CD14-positive monocyte (primary cell): ENCODE results near the gene NOSIP. TPM values are rescaled to one million over a fixed set of nuclear protein-coding genes. Genes with fewer than 3 reads are reported as not detected.

Source experiments
- DNase-seq, 3 donors: peaks; one replicate each; pipeline ENCODE4 v3.0.0-alpha.2; 2011 to 2022
- H2AFZ ChIP-seq: 2 replicates; pipeline ENCODE4 v1.6.0; 2012; ENCODE audit warnings: mild to moderate bottlenecking, low read depth, low read length, inconsistent platforms; ENCODE audit not compliant: insufficient read depth, poor library complexity, severe bottlenecking
- H3K27ac ChIP-seq, 2 donors: 1 replicate in 1 of 2; 2 replicates in 1 of 2; pipeline ENCODE4 v1.5.1; 2012 to 2013; ENCODE audit warnings: low read length in 2 of 2, control low read depth in 1 of 2, inconsistent platforms in 1 of 2, low read depth in 1 of 2, mild to moderate bottlenecking in 1 of 2
- H3K27me3 ChIP-seq, 2 donors: one replicate each; pipeline versions ENCODE4 v1.6.0 to v1.6.1; 2011 to 2013; ENCODE audit warnings: low read length in 2 of 2; ENCODE audit not compliant: control insufficient read depth in 2 of 2, insufficient read depth in 2 of 2
- H3K36me3 ChIP-seq, 2 donors: replicated peaks in 1 of 2; 1 replicate in 1 of 2; 2 replicates in 1 of 2; pipeline versions ENCODE4 v1.5.1 to v1.6.1; 2012 to 2013; ENCODE audit warnings: low read length in 2 of 2, control low read depth in 1 of 2, inconsistent platforms in 1 of 2, mild to moderate bottlenecking in 1 of 2; ENCODE audit not compliant: insufficient read depth in 2 of 2, control insufficient read depth in 1 of 2
- H3K4me1 ChIP-seq, 2 donors: 1 replicate in 1 of 2; 2 replicates in 1 of 2; pipeline versions ENCODE4 v1.5.1 to v1.6.1; 2012 to 2013; ENCODE audit warnings: low read length in 2 of 2, control low read depth in 1 of 2, inconsistent platforms in 1 of 2, mild to moderate bottlenecking in 1 of 2, moderate library complexity in 1 of 2; ENCODE audit not compliant: insufficient read depth in 2 of 2, control insufficient read depth in 1 of 2
- H3K4me2 ChIP-seq: replicated peaks from 2 replicates; pipeline ENCODE3; 2012; ENCODE audit warnings: low read length, moderate library complexity, mild to moderate bottlenecking; ENCODE audit not compliant: poor library complexity, severe bottlenecking; ENCODE audit errors: extremely low read depth
- H3K4me3 ChIP-seq, 3 experiments: fragments of 200-600 bp in 1 of 3; sonication (generic) in 1 of 3; replicated peaks in 1 of 3; 1 replicate in 2 of 3; 2 replicates in 1 of 3; pipeline ENCODE4 v1.5.1; 2011 to 2013; ENCODE audit warnings: low read length in 3 of 3, mild to moderate bottlenecking in 3 of 3, control low read depth in 2 of 3, low read depth in 2 of 3, inconsistent platforms in 1 of 3, moderate library complexity in 1 of 3
- H3K79me2 ChIP-seq: 2 replicates; pipeline ENCODE4 v1.6.0; 2012; ENCODE audit warnings: mild to moderate bottlenecking, control low read depth, inconsistent platforms, low read length, moderate library complexity; ENCODE audit not compliant: insufficient read depth
- H3K9ac ChIP-seq: 2 replicates; pipeline ENCODE4 v1.6.0; 2017; ENCODE audit warnings: low read length, mild to moderate bottlenecking; ENCODE audit not compliant: insufficient read depth, poor library complexity, severe bottlenecking
- H3K9me3 ChIP-seq, 2 donors: replicated peaks in 1 of 2; 1 replicate in 1 of 2; 2 replicates in 1 of 2; pipeline versions ENCODE4 v1.5.1 to v1.6.1; 2012 to 2013; ENCODE audit warnings: low read length in 2 of 2, control low read depth in 1 of 2; ENCODE audit not compliant: control insufficient read depth in 1 of 2, insufficient read depth in 1 of 2
- H4K20me1 ChIP-seq: 2 replicates; pipeline ENCODE4 v1.6.0; 2012; ENCODE audit warnings: mild to moderate bottlenecking, low read length, control low read depth, moderate library complexity; ENCODE audit not compliant: insufficient read depth
- H3K27ac Mint-ChIP-seq, 7 donors: one replicate each; pipeline ENCODE4 v1.8.0; 2020; ENCODE audit warnings: mild to moderate bottlenecking in 7 of 7, mixed read lengths in 7 of 7, moderate library complexity in 6 of 7, inconsistent platforms in 2 of 7
- H3K27me3 Mint-ChIP-seq, 3 donors: one replicate each; pipeline ENCODE4 v1.8.0; 2021 to 2022; ENCODE audit warnings: low read depth in 3 of 3, mild to moderate bottlenecking in 3 of 3, mixed read lengths in 3 of 3, moderate library complexity in 3 of 3, inconsistent platforms in 1 of 3
- H3K36me3 Mint-ChIP-seq, 2 donors: one replicate each; pipeline ENCODE4 v1.8.0; 2020; ENCODE audit warnings: mixed read lengths in 2 of 2, inconsistent platforms in 1 of 2, mild to moderate bottlenecking in 1 of 2
- H3K4me1 Mint-ChIP-seq: one replicate; pipeline ENCODE4 v1.8.0; 2020; ENCODE audit warnings: mild to moderate bottlenecking, mixed read lengths
- H3K4me3 Mint-ChIP-seq, 2 donors: one replicate each; pipeline ENCODE4 v1.8.0; 2020; ENCODE audit warnings: mild to moderate bottlenecking in 2 of 2, mixed read lengths in 2 of 2, moderate library complexity in 1 of 2
- H3K9me3 Mint-ChIP-seq, 7 donors: one replicate each; pipeline ENCODE4 v1.8.0; 2020 to 2022; ENCODE audit warnings: mixed read lengths in 7 of 7, mild to moderate bottlenecking in 6 of 7, moderate library complexity in 6 of 7, inconsistent platforms in 2 of 7
- CTCF ChIP-seq: fragments of 200-600 bp; IDR thresholded peaks from one replicate; pipeline ENCODE4 v1.8.0; 2022; ENCODE audit warnings: antibody characterized with exemption, mild to moderate bottlenecking
- WGBS: methylation state at CpG from one replicate; pipeline ENCODE4 v1.1.5; 2013; ENCODE audit warnings: missing lambda C conversion rate; ENCODE audit not compliant: insufficient coverage; 5-methylcytosine and 5-hydroxymethylcytosine counted together
- intact Hi-C, 2 donors: fragments of 100-400 bp; cut with micrococcal nuclease; formaldehyde crosslinking; loops; one replicate each; pipeline versions ENCODE4 v1.15.0 to v1.15.1; 2023
- polyA plus RNA-seq, 3 donors: library from polyadenylated mRNA; depleted of rRNA in 1 of 3; unstranded in 2 of 3; stranded (reverse) in 1 of 3; fragments of 300-500 nt in 2 of 3; fragments of >200 nt in 1 of 3; fragmentation: Illumina TruSeq in 2 of 3; gene quantifications; 1 replicate in 2 of 3; 2 replicates in 1 of 3; pipeline ENCODE4 v1.2.3, GENCODE V29; 2012 to 2021

NOSIP gene
- polyA plus RNA-seq, 3 donors: 63.4 to 120 (median 96.4) TPM

GRCh38 chr19:49596407-49596806 is 16.1 kb upstream of the NOSIP start:
- peaks cover 70% of the 10 kb centered on the region for H3K79me2 ChIP-seq
- peaks cover 0 to 5% (median 2%) of the 10 kb centered on the region in 3 donors for H3K27me3 Mint-ChIP-seq
- peaks cover 24% of the 10 kb centered on the region for H3K4me1 Mint-ChIP-seq
- H3K27me3 ChIP-seq: no peaks in the 10 kb centered on the region
- no peak overlapping the region for H3K4me3 ChIP-seq
- no peak overlapping the region for H3K27ac ChIP-seq
- H3K36me3 Mint-ChIP-seq: peaks cover 38 to 59% of the 10 kb centered on the region in 2 donors
- no peaks in the 10 kb centered on the region for H3K9me3 ChIP-seq
- WGBS: 95% methylated on average over 12 of the region's 15 CpGs
- no peak overlapping the region for H3K27ac Mint-ChIP-seq
- no peak overlapping the region for H2AFZ ChIP-seq
- DNase-seq: no peak
- H3K9ac ChIP-seq: no peak overlapping the region
- H3K4me3 Mint-ChIP-seq: no peak overlapping the region
- intact Hi-C loops: no loop called here
- H3K36me3 ChIP-seq: peaks cover 59 to 63% of the 10 kb centered on the region in 2 donors
- H3K4me2 ChIP-seq: no peak overlapping the region
- H3K4me1 ChIP-seq: peaks cover 23 to 25% of the 10 kb centered on the region in 2 donors
- peaks cover 80% of the 10 kb centered on the region for H4K20me1 ChIP-seq
- H3K9me3 Mint-ChIP-seq: no peaks in the 10 kb centered on the region
- no peak for TF ChIP-seq CTCF

- no peak overlapping the region for H3K4me3 Mint-ChIP-seq
- Histone ChIP-seq H3K27ac (no peak overlapping the region), H3K4me3 (no peak overlapping the region), H3K36me3 (peaks cover 55 to 58% of the 10 kb centered on the region in 2 donors), H3K9me3 (no peaks in the 10 kb centered on the region), H3K4me1 (peaks cover 23 to 25% of the 10 kb centered on the region in 2 donors), H3K4me2 (no peak overlapping the region), H3K79me2 (peaks cover 66% of the 10 kb centered on the region), H2AFZ (no peak overlapping the region), H3K27me3 (no peaks in the 10 kb centered on the region), H3K9ac (no peak overlapping the region), H4K20me1 (peaks cover 77% of the 10 kb centered on the region)
- no peak overlapping the region for H3K27ac Mint-ChIP-seq
- intact Hi-C loops: no loop called here
- H3K9me3 Mint-ChIP-seq: no peaks in the 10 kb centered on the region
- no peak for DNase-seq
- peaks cover 24% of the 10 kb centered on the region for H3K4me1 Mint-ChIP-seq
- H3K27me3 Mint-ChIP-seq: peaks cover 0 to 5% (median 2%) of the 10 kb centered on the region in 3 donors
- H3K36me3 Mint-ChIP-seq: peaks cover 33 to 54% of the 10 kb centered on the region in 2 donors
- WGBS: 97% methylated on average over 28 of the region's 32 CpGs
- no peak for TF ChIP-seq CTCF
Observed at GRCh38 chr19:49595819-49596404, 15.6 kb upstream of the NOSIP start.
